ENCODE measurements around the gene DCDC1. TPM values are rescaled to one million over a fixed set of nuclear protein-coding genes. Genes with fewer than 3 reads are reported as not detected.

The DCDC1 gene
- 0.23 TPM for polyA plus RNA-seq (2013, experiment 1 of 2; ENCODE audit: insufficient read length)
- polyA plus RNA-seq (2013, experiment 2 of 2; ENCODE audit: insufficient read length): not detected

GRCh38 chr11:31369348-31370329 lies at the start of gene DCDC1, which contains the start of gene DNAJC24:
TSS of gene DCDC1 (minus strand) at chr11:31369739. CDS start at chr11:31328280, 41,459 bp downstream.
TSS of gene DNAJC24 (plus strand) at chr11:31369860. CDS start at chr11:31370749, 889 bp downstream.
- DNase-seq: peak; percentile 93

DNA sequence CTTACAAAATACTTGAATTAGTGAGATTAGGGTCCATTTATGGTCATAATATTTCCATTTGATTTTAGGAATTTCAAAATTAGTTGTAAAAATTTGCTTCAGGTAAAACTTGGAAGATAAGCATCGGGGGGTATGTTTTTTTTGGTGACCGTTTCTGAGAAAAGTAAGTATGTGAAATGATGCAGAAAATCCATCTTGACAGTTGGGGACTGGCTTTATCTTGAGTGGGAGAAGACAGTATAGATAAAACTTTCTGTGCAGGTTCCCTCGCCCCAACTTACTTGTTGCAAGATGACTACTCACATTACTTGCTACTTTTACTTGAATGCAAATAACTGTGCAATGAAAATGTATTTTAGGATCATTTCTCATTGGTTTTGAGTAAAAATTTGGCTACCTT lies 49.6 kb upstream of the DCDC1 start:
- no peak for DNase-seq

DNA sequence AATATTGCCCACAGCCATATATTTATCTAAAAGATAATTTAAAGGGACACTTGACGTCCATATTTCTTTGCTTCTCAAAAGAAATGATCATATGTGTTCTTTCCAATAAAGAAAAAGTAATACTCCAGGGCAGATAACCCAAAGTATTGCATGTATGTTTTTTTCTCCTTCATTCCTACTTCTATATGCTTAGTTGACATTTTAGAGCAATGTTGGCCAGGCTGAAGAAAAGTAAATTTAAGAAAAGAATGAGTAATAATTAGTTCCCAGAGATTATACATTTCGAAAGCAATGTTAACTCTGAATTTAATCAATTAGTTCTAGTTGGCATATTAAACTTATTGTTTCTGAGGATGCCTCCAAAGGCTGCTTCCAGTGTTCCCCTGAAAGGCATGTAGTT lies 48.3 kb upstream of the DCDC1 start:
- no peak for DNase-seq

DNA sequence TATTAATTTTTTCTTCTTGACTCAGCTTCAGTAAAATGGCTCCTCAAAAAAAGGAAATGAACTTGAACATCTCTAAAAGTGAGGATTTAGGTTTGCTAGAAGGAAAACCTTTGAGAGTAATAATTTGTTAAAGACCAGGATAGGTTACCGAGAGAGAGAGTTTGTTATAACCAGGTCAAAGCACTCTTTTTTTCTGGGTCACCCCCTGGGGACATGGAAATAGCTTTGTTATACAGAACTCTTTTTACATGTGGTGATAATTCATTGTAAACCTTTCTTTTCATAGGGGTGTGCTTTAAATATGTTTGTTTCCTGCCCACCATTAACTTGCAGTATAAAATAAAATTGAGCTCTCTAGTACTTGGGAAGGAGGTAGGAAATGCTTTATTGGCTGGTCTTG lies 47.8 kb upstream of the DCDC1 start:
- DNase-seq: no peak

GRCh38 chr11:31415435-31415834 lies 45.9 kb upstream of the DCDC1 start:
- no peak for DNase-seq

- DNase-seq: no peak
Measured at GRCh38 chr11:31414338-31414737, 44.8 kb upstream of the DCDC1 start.

DNA sequence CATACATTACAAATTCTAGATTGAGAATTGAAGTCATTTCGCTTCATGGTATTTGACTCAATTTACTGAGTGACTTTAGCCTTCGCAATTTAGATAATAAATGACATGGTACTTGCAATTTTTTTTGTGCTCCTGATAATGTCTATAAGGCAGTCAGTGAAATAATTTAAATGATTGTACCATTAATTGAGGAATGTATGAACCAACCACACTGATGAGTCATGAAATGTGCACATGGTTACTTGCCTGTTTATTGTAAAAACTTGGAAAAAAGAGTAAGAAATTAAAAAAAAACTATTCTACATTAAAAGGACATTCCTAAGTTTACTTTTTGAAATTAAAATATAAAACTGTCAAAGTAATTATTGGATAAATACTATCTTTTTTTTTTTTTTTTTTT lies 43.4 kb upstream of the DCDC1 start:
- DNase-seq: peak; percentile 65

DNA sequence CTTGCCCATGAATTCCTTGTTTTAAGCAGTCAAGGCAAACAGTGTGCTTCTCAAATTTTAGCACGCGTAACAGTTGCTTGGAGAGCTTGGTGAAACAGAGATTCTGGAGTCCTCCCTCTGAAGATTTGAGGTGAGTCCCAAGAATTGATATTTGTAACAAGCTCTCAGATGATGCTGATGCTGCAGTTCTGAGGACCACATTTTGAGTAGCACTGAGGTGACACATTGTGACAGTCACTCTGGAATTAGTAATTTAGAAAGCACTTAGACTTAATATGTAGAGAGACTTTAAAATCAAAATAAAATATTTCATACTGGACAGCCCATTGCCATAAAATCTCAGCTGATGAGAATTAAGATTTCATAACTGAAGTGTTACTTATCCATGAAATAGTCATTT lies 38.7 kb upstream of the DCDC1 start:
- no peak for DNase-seq

GRCh38 chr11:31404614-31405013 lies 35.1 kb upstream of the DCDC1 start:
- DNase-seq: no peak

DNA sequence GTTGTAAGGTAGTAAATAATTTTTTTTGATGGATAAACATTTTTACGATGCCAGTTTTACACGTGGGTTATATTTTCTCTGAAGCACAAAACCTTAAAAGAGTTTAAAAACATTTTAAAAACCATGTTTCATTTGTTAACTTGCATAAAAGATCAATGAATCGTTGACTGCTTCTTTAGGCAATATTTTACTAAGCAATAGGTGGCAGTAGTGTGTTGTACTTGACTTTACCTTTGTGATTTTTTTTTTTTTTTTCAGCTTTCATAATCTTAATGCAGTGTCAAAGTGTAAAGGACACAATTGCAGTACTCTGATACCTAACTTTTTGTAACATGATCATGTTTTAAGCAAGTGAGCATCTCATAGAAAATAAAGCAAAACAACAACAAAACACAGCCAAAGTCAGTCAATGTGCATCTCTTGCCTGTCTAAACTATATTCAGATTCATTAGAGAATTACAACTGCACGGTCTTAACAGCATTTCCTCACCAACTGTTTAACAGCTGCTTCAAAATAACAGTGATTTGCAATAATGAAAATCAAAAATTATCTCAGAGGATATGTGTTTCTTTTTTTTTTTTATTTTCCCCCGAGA lies 27.8 kb upstream of the DCDC1 start:
- peak; percentile 22 for DNase-seq

- no peak for DNase-seq
Measured at GRCh38 chr11:31387379-31387778, 17.8 kb upstream of the DCDC1 start.

GRCh38 chr11:31383116-31383515 lies 13.6 kb upstream of the DCDC1 start:
- DNase-seq: no peak

GRCh38 chr11:31375879-31376278 lies 6.3 kb upstream of the DCDC1 start:
- DNase-seq: no peak

DNA sequence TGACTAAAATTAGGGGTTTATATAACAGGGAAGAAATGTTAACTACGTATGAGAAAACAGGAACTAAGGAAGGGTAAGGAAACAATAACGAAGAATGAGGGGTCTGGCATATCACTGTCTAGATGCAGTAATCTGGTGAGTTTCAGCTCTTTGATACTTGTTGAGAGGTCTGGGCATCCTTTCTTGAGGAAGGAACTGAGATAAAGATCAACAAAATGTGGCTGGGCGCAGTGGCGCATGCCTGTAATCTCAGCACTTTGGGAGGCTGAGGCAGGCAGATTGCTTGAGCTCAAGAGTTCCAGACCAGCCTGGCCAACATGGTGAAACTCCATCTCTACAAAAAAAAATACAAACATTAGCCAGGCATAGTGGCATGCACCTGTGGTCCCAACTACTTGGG lies 2.7 kb downstream of the DCDC1 start:
- no peak for DNase-seq

- DNase-seq: no peak
Measured at GRCh38 chr11:31361743-31362142, 7.8 kb downstream of the DCDC1 start.

DNA sequence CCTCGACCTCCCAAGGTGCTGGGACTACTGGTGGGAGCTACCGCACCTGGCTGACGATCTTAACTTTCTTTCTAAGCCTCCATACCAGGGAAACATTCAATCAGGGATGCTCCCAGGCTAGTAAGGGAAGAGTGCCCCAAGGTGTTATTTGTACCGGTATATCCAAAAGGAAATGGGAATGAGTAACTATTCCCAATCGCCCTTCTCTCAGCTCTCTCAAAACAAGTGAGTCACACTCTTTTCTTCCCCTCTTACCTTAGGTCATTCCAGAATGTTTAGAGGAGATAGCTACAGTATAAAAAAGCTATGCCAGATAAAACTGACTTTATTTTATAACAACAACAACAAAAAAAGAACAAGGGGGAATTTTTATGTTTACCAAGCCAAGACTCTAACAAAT lies 13.7 kb downstream of the DCDC1 start:
- DNase-seq: no peak

DNA sequence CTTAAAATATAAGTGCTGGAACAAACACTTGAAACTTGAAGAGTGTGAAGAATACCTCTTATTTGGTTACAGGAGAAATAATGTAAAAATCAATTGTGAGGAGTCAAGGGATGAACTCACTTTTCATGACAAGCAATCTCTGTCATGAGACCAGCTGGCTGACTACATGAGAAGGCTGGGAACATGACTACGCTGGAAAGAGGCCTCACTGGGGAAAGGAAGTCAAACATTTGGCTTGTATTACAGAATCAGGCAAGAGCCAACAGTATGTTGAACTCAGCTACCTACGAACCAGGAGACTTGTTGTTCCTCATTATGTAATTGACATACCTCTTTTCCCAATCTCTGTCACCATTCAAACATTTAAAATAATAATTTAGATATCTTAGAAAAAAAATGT lies 14.4 kb downstream of the DCDC1 start:
- DNase-seq: no peak

GRCh38 chr11:31351168-31351567 lies 18.4 kb downstream of the DCDC1 start:
- DNase-seq: no peak

DNA sequence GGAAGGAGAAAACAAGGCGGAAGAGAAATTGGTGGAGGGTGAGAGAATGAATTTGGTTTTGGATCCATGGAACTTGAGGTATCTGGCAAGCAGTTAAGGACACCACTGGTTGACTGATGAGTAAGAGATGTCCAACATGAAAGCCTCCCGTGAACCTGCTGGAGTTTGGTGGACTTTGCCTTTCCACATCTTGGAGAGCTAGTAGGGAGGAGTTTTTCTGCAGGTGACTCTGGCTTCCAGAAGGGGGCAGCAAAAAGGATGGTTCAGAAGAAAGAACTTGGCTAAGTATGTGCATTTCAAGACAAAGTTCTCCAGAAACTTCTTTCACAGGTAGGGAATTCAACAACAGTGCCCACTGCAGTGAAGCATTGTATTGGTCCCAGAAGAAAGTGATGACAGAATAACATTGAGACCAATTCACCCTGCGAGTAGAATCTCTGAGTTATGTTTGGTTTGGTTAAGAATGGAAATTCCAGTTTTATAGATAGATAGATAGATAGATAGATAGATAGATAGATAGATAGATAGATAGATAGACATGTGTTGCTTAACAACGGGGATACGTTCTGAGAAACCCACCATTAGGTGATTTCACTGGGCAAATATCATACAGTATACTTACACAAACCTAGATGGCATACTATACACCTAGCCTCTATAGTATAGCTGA lies 28.5 kb downstream of the DCDC1 start:
- DNase-seq: peak; percentile 13

GRCh38 chr11:31337806-31338205 lies 31.7 kb downstream of the DCDC1 start:
- DNase-seq: no peak

- DNase-seq: no peak
Measured at GRCh38 chr11:31328697-31329096, 40.8 kb downstream of the DCDC1 start.

GRCh38 chr11:31327417-31327816 lies 42.1 kb downstream of the DCDC1 start:
- DNase-seq: no peak
